ENCODE data around the gene GEMIN4.
"Not testable (repeated sequence)": the region's sequence is repeated elsewhere in the genome, so short reads cannot be mapped to it uniquely, and the experiment has no call there.

The GEMIN4 gene

DNA sequence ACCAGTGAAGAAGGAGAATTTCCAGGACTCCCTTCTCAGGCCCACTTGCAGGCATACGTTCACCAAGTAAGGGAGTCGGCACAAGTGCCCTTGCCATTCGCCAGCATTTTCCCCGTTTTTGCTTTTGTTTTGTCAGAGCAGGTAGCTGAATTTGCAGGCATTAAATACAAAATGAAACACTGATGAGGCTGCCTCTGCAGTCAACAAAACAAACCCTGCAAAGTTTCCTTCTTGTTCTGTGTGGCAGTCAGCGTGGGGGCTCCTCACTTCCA lies 22.2 kb upstream of the GEMIN4 start:
- DNase-seq, result no peak

DNA sequence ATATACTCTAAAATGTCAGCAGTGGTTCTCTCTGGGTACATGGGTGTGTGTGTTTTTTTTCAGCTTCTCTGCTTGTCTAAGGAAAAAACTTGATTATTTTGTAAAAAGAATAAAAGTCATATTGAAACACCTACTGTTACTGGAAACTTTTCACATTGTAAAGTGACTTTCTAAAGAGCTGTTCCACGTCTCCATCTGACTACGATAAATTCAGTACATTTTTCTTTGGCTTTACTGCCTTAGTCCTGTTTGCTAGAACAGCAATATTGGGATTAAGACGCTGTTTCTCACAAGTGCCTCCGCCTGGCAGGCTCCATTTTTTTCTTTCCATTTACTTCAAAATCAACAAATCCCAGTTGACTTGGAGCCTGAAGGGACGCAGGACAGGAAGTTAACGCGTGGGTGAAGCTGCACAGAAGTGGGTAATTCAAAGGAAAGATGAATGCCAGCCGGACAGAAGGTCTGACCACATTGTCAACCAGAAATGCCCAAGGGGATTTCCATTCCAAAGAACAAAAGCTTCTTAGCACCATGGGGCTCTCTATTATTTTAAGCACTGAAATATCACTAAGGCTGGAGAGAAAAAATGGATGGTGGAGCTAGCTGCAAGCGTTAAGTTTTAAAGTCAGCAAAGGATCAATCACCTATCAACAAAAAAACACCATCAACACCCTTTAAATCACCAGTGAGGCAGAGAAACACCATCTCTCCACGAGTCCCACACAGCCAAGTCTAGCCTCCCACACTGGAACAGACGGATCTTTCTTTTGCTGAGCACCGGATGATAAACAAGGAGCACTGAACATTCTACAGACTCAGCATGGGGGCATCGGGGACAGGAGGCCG lies 21.6 kb upstream of the GEMIN4 start:
- no peak for DNase-seq

DNA sequence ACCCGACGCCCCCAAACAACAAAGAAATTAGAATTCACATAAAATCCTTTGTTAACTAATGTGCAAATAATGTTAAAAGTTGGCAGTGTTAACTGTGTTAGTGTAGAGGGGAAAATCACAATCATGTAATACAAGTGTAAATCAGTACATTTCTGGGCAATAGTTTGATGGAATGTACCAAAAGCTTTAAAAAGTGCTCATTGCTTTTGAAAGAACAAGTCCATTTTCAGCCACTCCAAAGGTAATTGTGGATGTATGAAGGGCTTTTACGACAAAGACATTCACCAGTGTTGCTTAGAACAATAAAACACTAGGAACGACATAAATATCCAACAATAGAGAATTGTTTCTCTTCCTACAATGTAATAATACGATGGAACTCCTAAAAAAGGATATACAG lies 21.0 kb upstream of the GEMIN4 start:
- DNase-seq, result no peak

DNA sequence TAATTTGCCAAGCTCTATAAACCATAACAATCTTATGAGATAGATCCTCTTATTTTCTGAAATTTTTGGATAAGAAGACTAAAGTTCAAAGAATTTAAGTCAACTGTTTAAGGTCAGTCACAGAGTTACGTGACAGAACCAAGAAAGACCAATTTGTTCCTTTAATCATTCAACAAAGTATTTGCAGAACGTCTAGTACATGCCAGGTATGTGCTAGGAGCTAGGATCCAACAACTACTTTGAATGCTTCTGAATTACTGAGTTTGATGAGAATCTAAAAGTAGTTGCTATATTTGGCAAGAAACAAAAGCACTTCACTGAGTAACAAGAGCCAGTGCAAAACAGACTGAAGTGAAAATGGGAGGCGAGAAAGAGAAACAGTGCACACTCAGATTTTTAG lies 15.0 kb upstream of the GEMIN4 start:
- no peak for DNase-seq

DNA sequence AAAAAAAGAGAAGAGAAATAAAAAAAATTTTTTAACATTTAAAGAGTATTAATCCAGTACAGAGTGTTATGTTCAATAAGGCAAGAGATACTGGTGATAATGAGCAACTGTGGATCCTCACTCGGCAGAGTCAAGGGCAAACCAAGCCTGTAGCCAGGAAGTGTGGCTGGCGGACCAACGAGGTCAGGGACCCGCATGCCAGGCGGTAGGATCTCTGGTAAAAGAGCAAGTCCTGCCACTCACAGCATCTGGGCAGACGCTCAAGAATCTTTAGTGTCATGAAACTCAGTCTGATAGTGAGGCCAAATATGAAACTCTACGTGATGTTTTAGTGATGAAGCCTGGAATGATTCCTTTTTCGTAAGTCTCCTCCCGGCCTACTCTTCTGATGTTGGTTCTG lies 8.3 kb upstream of the GEMIN4 start:
- DNase-seq, result no peak

DNA sequence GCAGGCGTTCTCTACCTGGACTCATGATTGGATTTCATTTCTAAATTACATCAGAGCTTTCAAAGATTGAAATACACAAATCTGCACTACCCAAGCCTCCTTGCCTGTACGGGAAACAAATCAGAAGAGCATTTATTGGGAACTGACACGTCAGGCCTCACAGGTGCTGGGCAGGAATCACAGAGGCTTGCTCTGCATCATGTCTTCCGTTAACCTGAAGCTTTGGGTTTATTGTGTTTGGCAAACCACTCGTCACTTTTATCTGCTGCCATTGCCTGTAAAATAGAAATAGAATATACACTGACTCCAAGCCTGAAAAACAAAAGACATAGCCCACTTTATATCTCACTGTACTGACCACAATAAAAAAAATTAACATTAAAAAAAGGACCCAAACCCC lies 7.9 kb upstream of the GEMIN4 start:
- no peak for DNase-seq

DNA sequence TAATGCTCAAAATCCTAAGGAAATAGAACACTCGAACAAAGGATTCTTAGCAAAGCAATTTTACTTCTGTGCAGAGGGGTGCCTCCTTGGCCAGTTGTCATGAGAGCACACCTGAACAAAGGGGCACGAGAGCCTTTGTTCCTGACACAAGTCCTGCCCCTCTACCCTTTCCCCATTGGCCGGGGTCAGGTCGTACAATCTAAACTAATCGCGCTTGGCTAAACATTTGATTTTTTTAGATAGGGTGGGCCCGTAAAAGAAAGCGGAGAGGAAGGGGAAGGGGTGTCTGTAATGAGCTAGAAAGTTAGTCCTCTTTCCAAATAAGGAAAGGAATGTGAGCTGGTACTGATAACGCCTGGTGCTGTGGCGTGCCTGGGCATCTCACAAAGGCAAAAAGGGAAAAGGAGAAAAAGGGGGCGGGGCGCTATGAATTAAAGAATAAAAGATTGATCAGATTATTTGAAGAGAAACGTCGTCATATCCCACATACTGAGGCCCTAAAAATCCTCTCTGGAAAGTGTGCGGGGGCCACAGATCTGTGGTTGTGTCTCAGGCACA lies 4.0 kb upstream of the GEMIN4 start:
- not testable (repeated sequence) for DNase-seq

DNA sequence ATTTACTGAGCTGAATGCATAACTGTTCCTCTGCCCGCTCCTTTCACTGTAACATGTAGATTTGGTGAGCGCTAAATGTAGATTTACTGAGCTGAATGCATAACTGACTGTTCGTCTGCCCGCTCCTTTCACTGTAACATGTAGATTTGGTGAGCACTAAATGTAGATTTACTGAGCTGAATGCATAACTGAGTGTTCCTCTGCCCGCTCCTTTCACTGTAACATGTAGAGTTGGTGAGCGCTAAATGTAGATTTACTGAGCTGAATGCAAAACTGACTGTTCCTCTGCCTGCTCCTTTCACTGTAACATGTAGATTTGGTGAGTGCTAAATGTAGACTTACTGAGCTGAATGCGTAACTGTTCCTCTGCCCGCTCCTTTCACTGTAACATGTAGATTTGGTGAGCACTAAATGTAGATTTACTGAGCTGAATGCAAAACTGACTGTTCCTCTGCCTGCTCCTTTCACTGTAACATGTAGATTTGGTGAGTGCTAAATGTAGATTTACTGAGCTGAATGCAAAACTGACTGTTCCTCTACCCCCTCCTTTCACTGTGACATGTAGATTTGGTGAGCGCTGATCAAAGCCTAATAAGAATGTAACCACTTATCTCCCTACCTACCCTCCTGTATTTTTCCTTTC lies 3.4 kb upstream of the GEMIN4 start:
- DNase-seq, result not testable (repeated sequence)

DNA sequence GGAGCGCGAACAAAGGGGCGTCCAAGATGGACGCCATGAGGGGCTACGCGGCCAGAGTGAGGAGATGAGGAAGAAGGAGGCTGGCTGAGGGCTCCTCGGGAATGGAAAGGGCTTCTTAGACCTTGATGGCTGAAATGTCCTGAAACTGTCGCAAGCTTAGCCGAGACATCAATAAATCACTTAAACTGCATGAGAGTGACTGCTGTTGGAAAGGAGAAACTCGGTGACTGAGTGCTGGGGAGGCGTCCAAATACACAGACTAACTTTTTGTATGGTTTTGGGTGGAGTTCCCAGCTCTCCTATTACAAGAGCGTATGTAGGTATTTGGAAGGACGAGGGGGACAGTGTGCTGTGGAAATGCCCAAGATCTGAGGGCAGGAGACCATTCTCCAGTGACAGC lies 1.4 kb upstream of the GEMIN4 start:
- DNase-seq, result no peak

DNA sequence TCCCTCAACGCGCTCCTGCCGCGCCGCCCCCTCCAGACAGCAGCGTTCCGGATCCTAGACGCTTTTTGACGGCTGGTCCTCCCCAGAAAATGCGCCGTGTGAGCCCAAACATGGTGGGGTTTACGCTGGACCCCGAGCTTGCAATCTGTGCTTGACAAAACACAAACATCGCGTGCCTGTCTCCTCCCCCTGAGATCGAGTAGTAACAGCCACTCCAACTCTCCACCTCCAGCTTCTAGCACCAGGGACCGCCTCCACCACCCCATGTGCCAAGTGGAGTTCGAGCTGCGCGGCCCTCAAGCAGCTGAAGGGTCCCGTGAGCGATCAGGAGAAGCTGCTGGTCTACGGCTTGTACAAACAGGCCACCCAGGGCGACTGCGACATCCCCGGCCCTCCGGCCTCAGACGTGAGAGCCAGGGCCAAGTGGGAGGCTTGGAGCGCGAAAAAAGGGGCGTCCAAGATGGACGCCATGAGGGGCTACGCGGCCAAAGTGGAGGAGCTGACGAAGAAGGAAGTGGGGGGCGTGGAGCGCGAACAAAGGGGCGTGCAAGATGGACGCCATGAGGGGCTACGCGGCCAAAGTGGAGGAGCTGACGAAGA lies 656 bp upstream of the GEMIN4 start:
- DNase-seq, result no peak

DNA sequence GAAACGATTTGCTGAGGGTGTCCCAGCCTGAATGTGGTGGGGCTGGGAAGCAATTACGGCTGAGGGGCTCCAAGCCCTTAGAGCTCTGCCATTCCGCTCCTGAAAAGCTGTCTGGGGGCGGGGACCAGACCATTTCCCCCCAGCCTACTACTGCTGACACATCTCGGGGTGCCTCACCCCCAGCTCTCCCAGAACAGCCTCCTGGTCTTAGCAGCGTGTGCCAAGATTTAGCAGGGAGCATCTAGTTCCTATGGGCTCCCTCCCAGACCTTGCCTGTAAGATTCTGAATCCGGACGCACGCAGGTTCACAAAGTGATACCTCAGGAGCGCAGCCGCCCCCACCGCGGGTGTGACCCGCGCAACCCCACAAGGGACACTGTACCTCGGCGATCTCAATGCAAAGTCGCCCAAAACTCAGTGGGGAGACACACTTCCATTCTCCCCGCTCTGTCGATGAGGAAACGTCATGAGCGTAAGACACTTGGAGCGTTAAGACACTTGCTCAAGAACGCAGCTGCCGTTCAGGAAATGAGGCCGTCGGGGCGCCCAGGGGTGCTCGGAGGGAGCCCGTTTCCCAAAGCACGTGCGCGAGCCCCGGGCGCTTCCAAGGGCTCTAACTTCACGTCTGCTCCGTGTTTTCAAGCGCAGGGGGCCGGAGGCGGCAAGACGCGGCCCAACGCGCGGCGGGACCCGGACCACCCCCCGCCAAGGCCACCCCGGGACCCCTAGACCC lies 629 bp downstream of the GEMIN4 start:
- DNase-seq, result no peak

DNA sequence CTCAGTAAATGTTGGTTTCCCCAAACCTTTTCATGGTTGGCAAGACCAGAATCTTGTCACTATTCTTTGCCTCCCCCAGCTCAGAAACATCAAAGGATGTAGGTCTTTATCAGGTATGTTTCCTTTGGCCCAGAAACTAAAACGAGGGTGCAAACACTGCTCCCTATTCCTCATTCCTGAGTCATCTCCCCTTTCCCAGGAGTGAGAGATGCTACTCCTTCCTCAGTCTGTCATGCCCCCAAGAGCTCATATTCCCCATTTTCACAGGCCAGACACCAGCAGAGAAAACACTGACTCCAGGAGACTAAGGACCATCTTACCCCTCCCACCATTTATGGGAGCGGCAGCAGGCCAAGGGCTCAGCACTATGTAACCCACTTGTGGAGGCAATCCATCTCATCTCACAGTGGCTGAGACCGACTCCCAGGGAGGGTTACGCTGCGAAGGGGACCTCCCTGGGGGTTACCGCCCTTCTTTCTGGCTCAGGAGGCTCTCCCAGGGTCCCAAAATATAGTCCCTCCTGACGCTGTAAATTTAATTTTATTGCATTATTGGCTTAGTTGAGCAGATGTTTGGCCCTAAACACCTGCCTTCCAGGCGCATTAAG lies 1.5 kb downstream of the GEMIN4 start:
- no peak for DNase-seq

DNA sequence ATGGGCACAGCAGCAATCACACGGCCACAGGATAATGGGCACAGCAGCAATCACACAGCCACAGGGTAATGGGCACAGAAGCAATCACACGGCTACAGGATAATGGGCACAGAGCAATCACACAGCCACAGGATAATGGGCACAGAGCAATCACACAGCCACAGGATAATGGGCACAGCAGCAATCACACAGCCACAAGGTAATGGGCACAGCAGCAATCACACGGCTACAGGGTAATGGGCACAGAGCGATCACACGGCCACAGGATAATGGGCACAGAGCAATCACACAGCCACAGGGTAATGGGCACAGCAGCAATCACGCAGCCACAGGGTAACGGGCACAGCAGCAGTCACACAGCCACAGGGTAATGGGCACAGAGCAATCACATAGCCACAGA lies 2.7 kb downstream of the GEMIN4 start:
- DNase-seq, result not testable (repeated sequence)

DNA sequence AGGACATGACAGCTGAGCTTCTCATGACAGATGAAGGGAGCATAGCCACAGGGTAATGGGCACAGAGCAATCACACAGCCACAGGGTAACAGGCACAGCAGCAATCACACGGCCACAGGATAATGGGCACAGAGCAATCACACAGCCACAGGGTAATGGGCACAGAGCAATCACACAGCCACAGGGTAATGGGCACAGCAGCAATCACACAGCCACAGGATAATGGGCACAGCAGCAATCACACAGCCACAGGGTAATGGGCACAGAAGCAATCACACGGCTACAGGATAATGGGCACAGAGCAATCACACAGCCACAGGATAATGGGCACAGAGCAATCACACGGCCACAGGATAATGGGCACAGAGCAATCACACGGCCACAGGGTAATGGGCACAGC lies 3.5 kb downstream of the GEMIN4 start:
- DNase-seq, result not testable (repeated sequence)

DNA sequence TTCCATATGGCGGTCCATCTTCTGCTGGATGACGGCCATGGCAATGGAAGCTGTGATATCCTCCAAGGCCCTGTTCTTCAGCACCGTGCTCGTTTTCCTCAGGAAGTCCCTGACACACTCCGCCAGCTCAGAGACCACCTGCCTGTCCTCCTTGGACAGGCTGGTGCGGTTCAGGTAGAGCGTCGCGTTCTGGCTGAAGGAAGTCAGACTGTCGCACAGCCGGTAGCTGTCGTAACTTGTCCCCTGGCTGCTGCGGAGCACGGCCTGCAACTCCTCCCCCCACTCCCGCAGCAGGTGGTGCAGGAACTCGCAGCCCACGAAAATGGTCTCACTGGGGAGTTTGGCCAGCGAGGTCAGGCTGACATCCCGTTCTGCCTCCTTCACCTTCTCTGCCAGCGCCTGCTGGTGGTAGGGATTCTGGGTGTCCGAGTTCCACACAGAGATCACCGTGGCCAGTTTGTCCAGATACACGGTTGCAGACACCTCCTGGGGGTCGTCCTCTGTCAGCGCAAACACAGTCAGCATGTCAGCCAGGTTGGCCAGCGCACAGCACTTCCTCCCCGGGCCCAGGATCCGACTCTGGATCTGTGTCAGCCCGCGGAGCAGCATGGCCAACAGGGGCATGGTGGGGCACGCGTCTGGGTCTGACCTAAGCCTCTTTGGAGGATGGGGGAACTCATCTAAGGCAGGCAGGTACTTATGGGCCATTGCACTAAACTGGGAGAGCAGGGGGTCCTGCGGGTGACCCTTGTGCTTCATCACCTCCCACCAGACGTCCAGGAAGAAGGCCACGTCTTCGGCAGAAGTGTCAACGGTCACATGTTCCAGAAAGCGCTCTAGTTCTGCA lies 5.1 kb downstream of the GEMIN4 start:
- DNase-seq, result no peak

DNA sequence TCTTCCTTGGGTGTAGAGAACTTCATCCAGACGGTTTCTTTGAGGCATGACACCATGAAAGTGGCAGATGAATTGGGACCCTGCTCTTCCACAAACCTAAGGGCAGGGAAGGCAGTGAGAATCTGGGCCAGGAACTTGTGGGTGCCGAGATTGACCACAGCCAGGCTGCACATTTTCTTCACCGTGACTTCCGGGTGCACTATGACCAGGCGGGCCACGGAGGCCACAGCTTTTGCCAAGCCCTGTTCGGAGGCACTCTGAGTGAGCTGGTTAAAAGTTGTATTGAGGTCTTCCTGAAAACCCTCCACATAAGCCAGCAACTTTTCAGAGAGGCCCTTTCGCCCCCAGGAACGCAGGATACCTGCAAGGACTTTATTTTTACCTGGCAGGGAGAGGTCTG lies 5.9 kb downstream of the GEMIN4 start:
- no peak for DNase-seq

DNA sequence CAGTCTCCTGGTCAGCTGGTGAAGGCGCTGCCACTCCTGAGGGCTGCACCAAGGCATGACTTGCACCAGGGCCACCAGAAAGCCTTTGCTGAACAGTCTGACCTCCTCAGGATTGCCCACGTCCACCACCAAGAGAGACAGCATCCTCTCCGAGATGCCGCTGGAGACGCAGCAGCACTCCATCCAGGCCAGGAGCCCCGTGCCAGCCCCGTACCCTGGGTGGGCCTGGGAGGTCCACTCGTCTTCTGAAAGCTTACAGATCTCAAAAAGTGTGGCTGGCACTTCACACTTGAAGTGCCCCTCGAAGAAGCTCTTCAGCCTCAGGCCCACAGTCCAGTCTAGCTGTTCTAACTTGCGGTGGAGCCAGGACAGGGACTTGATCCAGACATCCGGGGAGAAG lies 6.7 kb downstream of the GEMIN4 start:
- DNase-seq, result no peak

DNA sequence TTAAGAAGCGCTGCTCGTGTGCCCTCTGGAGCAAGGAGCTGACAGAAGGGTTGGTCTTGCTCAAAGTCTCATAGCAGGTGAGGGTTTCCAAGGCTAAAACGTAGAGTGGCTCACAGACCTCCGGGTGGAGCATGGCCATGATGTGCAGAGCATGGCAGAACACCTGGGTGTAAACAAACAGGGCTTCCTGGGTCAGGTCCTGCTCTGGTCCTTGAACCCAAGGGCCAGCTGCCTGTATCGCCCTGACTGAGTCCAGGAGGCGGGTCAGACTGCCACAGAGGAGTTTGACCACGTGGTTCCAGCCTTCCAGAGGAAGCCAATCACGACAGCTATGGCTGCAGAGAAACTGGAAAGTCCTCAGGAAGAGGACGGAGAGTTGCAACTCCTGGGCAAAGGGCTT lies 7.1 kb downstream of the GEMIN4 start:
- no peak for DNase-seq

DNA sequence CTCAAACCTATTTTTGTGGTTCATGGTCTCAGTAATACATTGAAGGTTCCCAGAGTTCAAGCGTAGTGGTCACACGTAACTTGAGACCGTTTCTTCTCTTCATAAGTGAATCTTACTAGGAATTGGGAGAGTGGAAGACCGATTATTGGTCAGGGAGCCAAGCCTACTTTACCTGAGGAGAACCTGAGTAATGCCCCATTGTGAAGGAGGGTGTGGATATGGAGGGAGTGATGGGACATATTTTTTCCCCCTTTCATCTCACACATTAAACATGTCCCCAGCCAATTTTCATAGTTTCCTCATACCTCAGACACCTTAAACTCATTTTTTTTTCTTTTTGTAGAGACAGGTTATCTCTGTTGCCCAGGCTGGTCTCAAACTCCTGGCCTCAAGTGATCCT lies 8.9 kb downstream of the GEMIN4 start:
- DNase-seq, result no peak

DNA sequence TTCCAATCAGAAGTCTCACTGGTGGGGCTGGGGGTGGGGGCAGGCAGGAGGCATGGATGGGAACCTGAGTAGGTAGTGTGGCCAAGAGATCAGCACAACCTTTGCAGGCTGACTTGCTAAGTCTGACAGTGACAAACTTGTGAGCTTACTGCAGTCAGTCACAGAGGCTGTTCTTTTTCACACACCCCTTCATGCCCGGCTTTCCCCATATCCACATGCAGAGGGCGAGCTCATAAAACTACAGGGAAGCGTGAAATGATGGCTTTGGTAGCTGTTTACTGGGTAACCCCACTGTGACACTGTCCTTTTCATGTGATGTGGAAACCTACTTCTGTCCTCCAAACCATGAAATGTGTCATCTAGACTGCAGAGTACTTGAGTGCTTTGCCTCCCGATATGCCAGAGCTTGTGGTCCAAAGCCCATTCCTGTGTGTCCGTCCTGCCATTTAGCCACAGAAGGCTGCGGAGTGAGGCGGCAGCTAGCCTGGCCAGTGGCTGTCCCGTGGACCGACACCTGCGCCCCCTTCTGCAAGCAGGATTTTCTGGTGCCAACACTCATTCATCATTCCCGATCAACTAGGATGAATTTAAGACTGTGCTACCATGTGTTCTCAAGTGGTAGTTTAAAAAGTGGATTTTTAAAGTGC lies 9.8 kb downstream of the GEMIN4 start:
- no peak for DNase-seq

DNA sequence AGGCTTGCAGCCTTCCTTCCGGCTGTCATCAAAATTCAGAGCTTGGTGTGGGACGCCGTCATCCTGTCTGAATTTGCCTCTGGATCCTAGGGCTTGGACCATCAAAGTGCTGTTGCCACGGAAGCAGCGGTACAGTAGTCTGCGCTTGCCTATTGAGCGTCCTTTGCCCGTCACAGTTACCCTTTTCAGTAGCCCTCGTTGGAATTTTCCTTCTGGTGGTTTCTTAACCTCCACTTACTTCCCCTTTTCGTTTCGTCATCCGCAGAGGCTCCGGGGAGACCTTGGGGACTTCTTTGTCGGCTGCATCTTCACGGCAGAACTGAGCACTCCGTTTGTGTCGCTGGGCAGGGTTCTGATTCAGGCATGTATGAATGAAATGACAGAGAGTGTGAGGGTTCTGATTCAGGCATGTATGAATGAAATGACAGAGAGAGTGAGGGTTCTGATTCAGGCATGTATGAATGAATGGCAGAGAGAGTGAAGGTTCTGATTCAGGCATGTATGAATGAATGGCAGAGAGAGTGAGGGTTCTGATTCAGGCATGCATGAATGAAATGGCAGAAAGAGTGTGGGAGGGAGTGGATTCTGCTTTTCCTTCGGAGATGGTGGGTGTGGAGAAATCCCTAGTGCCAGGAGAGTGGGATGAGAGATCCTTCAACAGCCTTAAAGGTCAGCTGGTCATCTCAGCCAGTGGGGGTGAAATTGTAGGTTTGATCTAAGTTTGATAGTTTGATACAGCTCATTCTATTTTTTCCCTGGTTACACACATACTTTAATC lies 11.6 kb downstream of the GEMIN4 start:
- no peak for DNase-seq
